Hepatocyte (in vitro differentiated cells): Measurements from ENCODE around the gene ATP8A2.

Source experiments
- EZH2 ChIP-seq: fragments of 200-600 bp; sonication (generic); IDR thresholded peaks from 2 replicates; pipeline ENCODE4 v1.6.1; 2016; ENCODE audit warnings: antibody characterized with exemption, mild to moderate bottlenecking, borderline replicate concordance
- EZH2phosphoT487 ChIP-seq: fragments of 200-600 bp; sonication (generic); IDR thresholded peaks from one replicate; pipeline ENCODE4 v1.6.1; 2018; ENCODE audit warnings: antibody characterized with exemption, mild to moderate bottlenecking, low read depth, moderate library complexity; ENCODE audit not compliant: unreplicated experiment, severe bottlenecking
- TF ChIP-seq, protein P1 (sequence below): fragments of 200-600 bp; sonication (generic); IDR thresholded peaks from 2 replicates; pipeline ENCODE4 v1.5.1; 2016; ENCODE audit warnings: antibody characterized with exemption, mild to moderate bottlenecking; ENCODE audit not compliant: poor library complexity

DNA sequence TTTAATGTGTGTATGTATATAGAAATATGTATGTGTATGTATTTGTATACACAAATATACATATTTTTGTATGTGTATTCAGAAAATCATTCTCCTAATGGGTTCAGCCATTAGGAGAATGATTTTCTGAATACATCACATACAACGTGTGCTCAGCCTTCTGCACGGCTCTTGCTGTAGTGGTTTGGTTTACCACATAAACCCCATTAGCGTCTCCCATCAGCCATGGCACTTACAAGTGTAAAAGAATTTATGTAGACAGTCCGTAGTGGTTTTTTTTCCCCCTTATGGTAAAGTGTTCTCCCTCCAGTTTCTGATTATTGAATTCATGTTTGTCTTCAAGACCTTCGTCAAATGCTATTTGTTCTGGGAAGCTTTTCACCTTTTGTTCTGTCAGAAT, 38.2 kb downstream of the ATP8A2 start:
- TF ChIP-seq, protein P1, sequence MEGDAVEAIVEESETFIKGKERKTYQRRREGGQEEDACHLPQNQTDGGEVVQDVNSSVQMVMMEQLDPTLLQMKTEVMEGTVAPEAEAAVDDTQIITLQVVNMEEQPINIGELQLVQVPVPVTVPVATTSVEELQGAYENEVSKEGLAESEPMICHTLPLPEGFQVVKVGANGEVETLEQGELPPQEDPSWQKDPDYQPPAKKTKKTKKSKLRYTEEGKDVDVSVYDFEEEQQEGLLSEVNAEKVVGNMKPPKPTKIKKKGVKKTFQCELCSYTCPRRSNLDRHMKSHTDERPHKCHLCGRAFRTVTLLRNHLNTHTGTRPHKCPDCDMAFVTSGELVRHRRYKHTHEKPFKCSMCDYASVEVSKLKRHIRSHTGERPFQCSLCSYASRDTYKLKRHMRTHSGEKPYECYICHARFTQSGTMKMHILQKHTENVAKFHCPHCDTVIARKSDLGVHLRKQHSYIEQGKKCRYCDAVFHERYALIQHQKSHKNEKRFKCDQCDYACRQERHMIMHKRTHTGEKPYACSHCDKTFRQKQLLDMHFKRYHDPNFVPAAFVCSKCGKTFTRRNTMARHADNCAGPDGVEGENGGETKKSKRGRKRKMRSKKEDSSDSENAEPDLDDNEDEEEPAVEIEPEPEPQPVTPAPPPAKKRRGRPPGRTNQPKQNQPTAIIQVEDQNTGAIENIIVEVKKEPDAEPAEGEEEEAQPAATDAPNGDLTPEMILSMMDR, result no peak
- TF ChIP-seq EZH2, result no peak
- no peak for TF ChIP-seq EZH2phosphoT487
